Right atrium auricular region (tissue), 2 donors: ENCODE results near the gene OLFML3. TPM values are rescaled to one million over a fixed set of nuclear protein-coding genes. Genes with fewer than 3 reads are reported as not detected.

Source experiments
- DNase-seq: peaks from one replicate; pipeline ENCODE4 v3.0.0-alpha.2; 2019; ENCODE audit warnings: low spot score
- H3K27ac ChIP-seq, 2 donors: fragments of 200-600 bp; sonication (generic); 1 replicate in 1 of 2; 2 replicates in 1 of 2; pipeline ENCODE4 v1.5.1; 2016 to 2019
- H3K27me3 ChIP-seq, 2 donors: fragments of 200-600 bp; sonication (generic); one replicate each; pipeline versions ENCODE4 v1.5.1 to v1.6.0; 2017 to 2019
- H3K36me3 ChIP-seq: fragments of 200-600 bp; sonication (generic); one replicate; pipeline ENCODE4 v1.5.1; 2016
- H3K4me1 ChIP-seq, 2 donors: fragments of 200-600 bp; sonication (generic); one replicate each; pipeline versions ENCODE4 v1.5.1 to v1.6.0; 2017 to 2019
- H3K4me3 ChIP-seq, 2 donors: fragments of 200-600 bp; sonication (generic); 1 replicate in 1 of 2; 2 replicates in 1 of 2; pipeline ENCODE4 v1.5.1; 2017 to 2019; ENCODE audit warnings: mild to moderate bottlenecking in 1 of 2, moderate library complexity in 1 of 2
- H3K9me3 ChIP-seq, 2 donors: fragments of 200-600 bp; sonication (generic); one replicate each; pipeline ENCODE4 v1.5.1; 2019
- CTCF ChIP-seq, 2 donors: fragments of 200-600 bp; sonication (generic); IDR thresholded peaks; one replicate each; pipeline ENCODE4 v1.5.1; 2019; ENCODE audit warnings: antibody characterized with exemption in 2 of 2
- total RNA-seq, 2 donors: library from RNA; depleted of rRNA; stranded (reverse); fragments of >200 nt; gene quantifications; one replicate each; pipeline ENCODE4 v1.1.0, GENCODE V29; 2016

OLFML3 gene
- total RNA-seq, 2 donors from 2014 or later: 22.4 to 28.6 TPM

GRCh38 chr1:113951719-113952118 lies 27.6 kb upstream of the OLFML3 start:
- H3K9me3 ChIP-seq: no peaks in the 10 kb centered on the region
- H3K27me3 ChIP-seq: no peaks in the 10 kb centered on the region
- no peak for DNase-seq
- H3K4me1 ChIP-seq: peaks cover 0 to 22% of the 10 kb centered on the region in 2 donors
- no peak overlapping the region for H3K27ac ChIP-seq
- no peak for TF ChIP-seq CTCF (IDR thresholded peaks at IDR 0.05)
- peaks cover 16% of the 10 kb centered on the region for H3K36me3 ChIP-seq
- H3K4me3 ChIP-seq: no peak overlapping the region

DNA sequence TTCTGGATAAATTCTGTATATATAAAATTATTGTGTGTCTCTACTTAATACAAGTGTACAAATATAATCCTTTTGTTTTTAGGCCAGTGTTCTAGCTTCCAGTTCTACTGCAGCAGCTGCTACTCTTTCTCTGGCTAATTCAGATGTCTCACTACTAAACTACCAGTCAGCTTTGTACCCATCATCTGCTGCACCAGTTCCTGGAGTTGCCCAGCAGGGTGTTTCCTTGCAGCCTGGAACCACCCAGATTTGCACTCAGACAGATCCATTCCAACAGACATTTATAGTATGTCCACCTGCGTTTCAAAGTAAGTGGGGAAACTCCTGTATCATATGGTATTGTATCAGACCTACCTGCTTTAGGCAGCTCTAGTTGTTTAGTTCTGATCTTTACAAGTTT lies 21.3 kb upstream of the OLFML3 start:
- H3K4me1 ChIP-seq: no peaks in the 10 kb centered on the region
- H3K36me3 ChIP-seq: peaks cover 58% of the 10 kb centered on the region
- no peak overlapping the region for H3K4me3 ChIP-seq
- no peak overlapping the region for H3K27ac ChIP-seq
- no peaks in the 10 kb centered on the region for H3K27me3 ChIP-seq
- TF ChIP-seq CTCF (IDR thresholded peaks at IDR 0.05): no peak
- no peaks in the 10 kb centered on the region for H3K9me3 ChIP-seq
- DNase-seq: no peak

- Histone ChIP-seq H3K27me3 (no peaks in the 10 kb centered on the region), H3K4me3 (no peak overlapping the region), H3K36me3 (peaks cover 66% of the 10 kb centered on the region), H3K9me3 (no peaks in the 10 kb centered on the region), H3K27ac (no peak overlapping the region), H3K4me1 (no peaks in the 10 kb centered on the region)
- TF ChIP-seq CTCF (IDR thresholded peaks at IDR 0.05): no peak
- no peak for DNase-seq
Measured at GRCh38 chr1:113958691-113959090, 20.6 kb upstream of the OLFML3 start.

DNA sequence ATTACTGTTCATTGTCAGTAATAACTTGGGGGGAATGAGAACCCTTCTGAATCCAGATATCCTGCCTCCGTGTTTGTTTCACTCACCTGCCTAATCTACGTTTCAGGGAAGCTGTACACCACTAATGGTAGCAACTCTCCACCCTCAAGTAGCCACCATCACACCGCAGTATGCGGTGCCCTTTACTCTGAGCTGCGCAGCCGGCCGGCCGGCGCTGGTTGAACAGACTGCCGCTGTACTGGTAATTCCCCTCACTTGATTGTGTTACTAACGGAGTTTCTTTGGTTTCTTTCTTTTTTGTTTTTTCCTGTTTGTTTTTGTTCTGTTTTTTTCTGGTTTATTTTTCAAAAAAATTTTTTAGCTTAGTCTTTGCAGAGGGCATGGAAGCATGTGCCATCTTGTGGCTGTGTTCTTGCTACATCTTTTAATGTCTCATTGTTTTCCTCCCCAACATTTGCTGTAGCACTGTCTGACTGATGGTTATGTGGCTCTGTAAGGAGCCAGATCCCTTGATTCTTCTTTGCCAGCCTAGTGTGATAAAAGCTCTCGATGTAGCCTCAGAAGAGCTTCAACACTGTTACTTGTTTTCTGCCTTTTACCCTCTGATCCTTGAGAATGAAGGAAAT lies 15.9 kb upstream of the OLFML3 start:
- no peak overlapping the region for H3K27ac ChIP-seq
- no peak overlapping the region for H3K4me3 ChIP-seq
- no peaks in the 10 kb centered on the region for H3K27me3 ChIP-seq
- peak in 1 of 2 donors; percentile 26 for TF ChIP-seq CTCF (IDR thresholded peaks at IDR 0.05)
- DNase-seq: no peak
- H3K4me1 ChIP-seq: no peaks in the 10 kb centered on the region
- peaks cover 71% of the 10 kb centered on the region for H3K36me3 ChIP-seq
- H3K9me3 ChIP-seq: no peaks in the 10 kb centered on the region

DNA sequence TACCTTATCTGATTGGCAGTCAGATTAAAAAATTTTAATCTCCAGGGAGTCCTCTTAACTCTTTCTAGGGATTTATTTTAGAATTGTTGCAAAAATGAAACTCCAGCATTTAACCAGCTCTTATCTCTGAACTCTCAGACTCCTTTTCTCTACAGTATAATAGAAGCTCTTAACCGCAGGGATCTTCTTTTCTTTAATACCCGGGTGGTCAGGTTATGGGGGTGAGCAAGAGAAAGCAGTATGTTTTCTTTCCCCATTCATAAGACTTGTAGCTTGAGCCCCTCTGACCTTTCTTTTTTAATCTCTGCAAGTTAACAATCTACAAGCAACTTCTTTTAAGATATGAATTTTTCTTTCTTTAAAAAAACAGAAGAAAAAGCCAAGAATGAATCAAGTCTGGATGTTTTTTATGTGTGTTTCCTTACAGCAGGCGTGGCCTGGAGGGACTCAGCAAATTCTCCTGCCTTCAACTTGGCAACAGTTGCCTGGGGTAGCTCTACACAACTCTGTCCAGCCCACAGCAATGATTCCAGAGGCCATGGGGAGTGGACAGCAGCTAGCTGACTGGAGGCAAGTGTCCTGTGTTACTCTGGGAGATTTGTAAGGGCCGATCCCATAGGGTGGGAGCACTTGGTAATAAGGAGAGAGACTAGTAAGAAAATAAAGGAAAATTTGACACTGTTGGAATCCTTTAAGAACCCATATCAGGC lies 13.4 kb upstream of the OLFML3 start:
- no peaks in the 10 kb centered on the region for H3K4me1 ChIP-seq
- H3K27me3 ChIP-seq: no peaks in the 10 kb centered on the region
- no peaks in the 10 kb centered on the region for H3K9me3 ChIP-seq
- H3K36me3 ChIP-seq: peaks cover 79% of the 10 kb centered on the region
- no peak for DNase-seq
- H3K27ac ChIP-seq: no peak overlapping the region
- no peak overlapping the region for H3K4me3 ChIP-seq
- TF ChIP-seq CTCF (IDR thresholded peaks at IDR 0.05): no peak
